Endothelial cell of umbilical vein (primary cell): ENCODE data around the gene HBS1L. TPM values are rescaled to one million over a fixed set of nuclear protein-coding genes. Genes with fewer than 3 reads are reported as not detected.

Experiments
- BruUV-seq: library from RNA; stranded (reverse); fragments of 400-500 nt; replicated peaks from 2 replicates; lab custom pipeline; 2021; lab: Mats Ljungman, UMichigan
- CTCF ChIA-PET: fragments of 300-600, 350-600 bp; sonication (Branson Sonifier 250); formaldehyde crosslinking; loops from one replicate; lab custom pipeline; 2021; ENCODE audit warnings: antibody characterized with exemption, inconsistent platforms; lab: Charles Lee
- POLR2A ChIA-PET: fragments of 300-600, 350-600 bp; sonication (Branson Sonifier 250); formaldehyde crosslinking; loops from one replicate; lab custom pipeline; 2021; ENCODE audit warnings: antibody characterized with exemption, inconsistent platforms; lab: Charles Lee
- DNase-seq: peaks from one replicate; pipeline ENCODE4 v3.0.0-alpha.2; 2011; ENCODE audit warnings: low read depth, low spot score
- FAIRE-seq: peaks from 2 replicates; lab custom pipeline; 2011; peaks lifted over from hg19 to GRCh38; lab: Jason Lieb, UNC
- H2AFZ ChIP-seq: 2 replicates; pipeline ENCODE4 v1.6.0; 2012; ENCODE audit warnings: low read depth, low read length, control low read depth, inconsistent platforms
- H3K27ac ChIP-seq: 2 replicates; pipeline ENCODE4 v1.5.1; 2011; ENCODE audit warnings: low read depth, mild to moderate bottlenecking, control low read depth, low read length, moderate library complexity; ENCODE audit not compliant: insufficient read depth
- H3K27me3 ChIP-seq, 2 experiments: 2 replicates each; pipeline versions ENCODE4 v1.6.0 to v1.6.1; 2011; ENCODE audit warnings: low read length in 2 of 2, mixed read lengths in 1 of 2; ENCODE audit not compliant: control insufficient read depth in 2 of 2, insufficient read depth in 2 of 2
- H3K36me3 ChIP-seq, 2 experiments: 2 replicates in 1 of 2; 3 replicates in 1 of 2; pipeline ENCODE4 v1.5.1; 2011; ENCODE audit warnings: low read length in 2 of 2, mild to moderate bottlenecking in 1 of 2, moderate library complexity in 1 of 2; ENCODE audit not compliant: control insufficient read depth in 2 of 2, insufficient read depth in 2 of 2; ENCODE audit errors: extremely low read depth in 1 of 2
- H3K4me1 ChIP-seq: 3 replicates; pipeline ENCODE4 v1.5.1; 2011; ENCODE audit warnings: mild to moderate bottlenecking, low read length; ENCODE audit not compliant: control insufficient read depth, insufficient read depth; ENCODE audit errors: extremely low read depth
- H3K4me2 ChIP-seq: 2 replicates; pipeline ENCODE4 v1.6.1; 2011; ENCODE audit warnings: low read length, control low read depth, mixed read lengths; ENCODE audit not compliant: insufficient read depth
- H3K4me3 ChIP-seq, 3 experiments: fragments of 200-600 bp in 1 of 3; sonication (generic), shearing (Covaris generic) in 1 of 3; replicated peaks in 1 of 3; 2 replicates each; pipeline ENCODE4 v1.5.1; 2011 to 2016; ENCODE audit warnings: control low read depth in 3 of 3, low read length in 3 of 3, mild to moderate bottlenecking in 2 of 3, inconsistent platforms in 1 of 3, low read depth in 1 of 3, moderate library complexity in 1 of 3; ENCODE audit not compliant: insufficient read depth in 1 of 3
- H3K79me2 ChIP-seq: 2 replicates; pipeline ENCODE4 v1.6.0; 2012; ENCODE audit warnings: low read length, inconsistent platforms; ENCODE audit not compliant: control insufficient read depth, insufficient read depth
- H3K9ac ChIP-seq: replicated peaks from 2 replicates; pipeline ENCODE3; 2011; ENCODE audit warnings: low read length, control low read depth; ENCODE audit not compliant: insufficient read depth; ENCODE audit errors: extremely low read depth
- H3K9me1 ChIP-seq: replicated peaks from 3 replicates; pipeline ENCODE4 v1.6.0; 2011; ENCODE audit warnings: mild to moderate bottlenecking, low read length; ENCODE audit not compliant: control insufficient read depth, insufficient read depth; ENCODE audit errors: extremely low read depth
- H3K9me3 ChIP-seq: replicated peaks from 2 replicates; pipeline ENCODE4 v1.5.1; 2012; ENCODE audit warnings: low read length, inconsistent platforms; ENCODE audit not compliant: control insufficient read depth, insufficient read depth
- H4K20me1 ChIP-seq: replicated peaks from 2 replicates; pipeline ENCODE3; 2011; ENCODE audit warnings: mild to moderate bottlenecking, low read length; ENCODE audit not compliant: control insufficient read depth, insufficient read depth; ENCODE audit errors: extremely low read depth
- EZH2 ChIP-seq: IDR thresholded peaks from 2 replicates; pipeline ENCODE4 v1.6.1; 2012; ENCODE audit warnings: borderline replicate concordance, low read depth, mild to moderate bottlenecking, moderate library complexity, low read length, inconsistent platforms; ENCODE audit not compliant: severe bottlenecking
- FOS ChIP-seq: IDR thresholded peaks from 2 replicates; pipeline ENCODE4 v1.6.1; 2011; ENCODE audit warnings: mild to moderate bottlenecking, low read length, moderate library complexity, borderline replicate concordance; ENCODE audit not compliant: insufficient read depth
- GATA2 ChIP-seq: IDR thresholded peaks from 2 replicates; pipeline ENCODE4 v1.7.0; 2011; ENCODE audit warnings: low read depth, mild to moderate bottlenecking, moderate library complexity, mixed read lengths, low read length; ENCODE audit not compliant: insufficient read length, insufficient read depth
- JUN ChIP-seq: IDR thresholded peaks from 2 replicates; pipeline ENCODE4 v1.6.1; 2011; ENCODE audit warnings: borderline replicate concordance, low read depth; ENCODE audit not compliant: insufficient read length, insufficient read depth
- MYC ChIP-seq: IDR thresholded peaks from one replicate; pipeline ENCODE4 v1.6.1; 2011; ENCODE audit warnings: mild to moderate bottlenecking, low read depth, low read length
- POLR2A ChIP-seq: IDR thresholded peaks from 2 replicates; pipeline ENCODE4 v1.6.1; 2012; ENCODE audit warnings: low read depth, mild to moderate bottlenecking, control low read depth, low read length
- POLR2AphosphoS5 ChIP-seq: IDR thresholded peaks from 2 replicates; pipeline ENCODE4 v1.6.1; 2012; ENCODE audit warnings: low read depth, mild to moderate bottlenecking, control low read depth, low read length, moderate library complexity; ENCODE audit not compliant: insufficient read depth
- dilution Hi-C: fragments of 300-500 bp; cut with MboI; formaldehyde crosslinking; loops from one replicate; pipeline ENCODE4 v1.15.0; 2019; ENCODE audit warnings: low sequenced_read_pairs; ENCODE audit not compliant: extremely low pct_ligation_motif_present
- intact Hi-C: fragments of 100-400 bp; cut with micrococcal nuclease; formaldehyde crosslinking; loops from one replicate; pipeline ENCODE4 v1.10.0; 2022
- polyA plus RNA-seq, 4 experiments: library from polyadenylated mRNA; depleted of rRNA in 3 of 4; stranded (reverse) in 3 of 4; unstranded in 1 of 4; fragments of >200 nt; gene quantifications; 2 replicates each; pipeline versions ENCODE4 v1.2.1 to v1.2.3, GENCODE V29; 2011 to 2012; ENCODE audit warnings: missing spikeins in 1 of 4
- total RNA-seq: library from RNA; stranded (reverse); gene quantifications from 2 replicates; pipeline ENCODE4 v1.2.3, GENCODE V29; 2021
- TF ChIP-seq, protein P1 (sequence below), 2 donors: IDR thresholded peaks; 1 replicate in 1 of 2; 2 replicates in 1 of 2; pipeline ENCODE4 v1.5.1; 2011; ENCODE audit warnings: low read length in 2 of 2, mild to moderate bottlenecking in 2 of 2, moderate library complexity in 2 of 2, control low read depth in 1 of 2, inconsistent platforms in 1 of 2, low read depth in 1 of 2; ENCODE audit not compliant: insufficient read depth in 1 of 2; ENCODE audit errors: extremely low read depth in 1 of 2
- TF ChIP-seq, protein P2 (sequence below): IDR thresholded peaks from 2 replicates; pipeline ENCODE4 v1.6.1; 2011; ENCODE audit not compliant: insufficient read depth, insufficient read length

The HBS1L gene
- total and polyA plus RNA-seq, 2 donors (not counting 3 experiments of a cell fraction or from before 2014, with no cell fraction given) = 23.7 to 74.6 TPM

DNA sequence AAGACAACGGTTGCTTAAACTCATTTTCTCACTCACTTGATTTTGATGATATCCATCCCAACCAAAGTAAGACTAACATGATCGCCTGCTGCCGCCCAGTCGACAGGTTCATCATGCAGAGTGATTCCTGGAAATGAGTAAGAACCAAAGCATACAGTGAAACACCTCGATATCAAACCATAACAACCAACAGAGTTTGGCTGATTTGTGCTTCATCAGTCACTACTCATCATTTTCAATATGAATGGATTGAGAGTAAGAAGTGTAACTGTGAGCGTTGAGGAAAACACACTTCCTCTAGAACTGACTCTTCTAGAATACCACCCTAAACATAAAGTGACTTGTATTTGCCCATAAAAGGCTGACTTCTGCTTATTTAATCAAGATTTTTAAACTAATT is 75.5 kb downstream of the HBS1L start:
- H3K27ac ChIP-seq = no peak overlapping the region
- H3K27me3 ChIP-seq = no peaks in the 10 kb centered on the region
- TF ChIP-seq FOS (no peak), POLR2A (no peak), EZH2 (no peak), GATA2 (no peak), POLR2AphosphoS5 (no peak), MYC (no peak), JUN (no peak)
- TF ChIP-seq, protein P1, sequence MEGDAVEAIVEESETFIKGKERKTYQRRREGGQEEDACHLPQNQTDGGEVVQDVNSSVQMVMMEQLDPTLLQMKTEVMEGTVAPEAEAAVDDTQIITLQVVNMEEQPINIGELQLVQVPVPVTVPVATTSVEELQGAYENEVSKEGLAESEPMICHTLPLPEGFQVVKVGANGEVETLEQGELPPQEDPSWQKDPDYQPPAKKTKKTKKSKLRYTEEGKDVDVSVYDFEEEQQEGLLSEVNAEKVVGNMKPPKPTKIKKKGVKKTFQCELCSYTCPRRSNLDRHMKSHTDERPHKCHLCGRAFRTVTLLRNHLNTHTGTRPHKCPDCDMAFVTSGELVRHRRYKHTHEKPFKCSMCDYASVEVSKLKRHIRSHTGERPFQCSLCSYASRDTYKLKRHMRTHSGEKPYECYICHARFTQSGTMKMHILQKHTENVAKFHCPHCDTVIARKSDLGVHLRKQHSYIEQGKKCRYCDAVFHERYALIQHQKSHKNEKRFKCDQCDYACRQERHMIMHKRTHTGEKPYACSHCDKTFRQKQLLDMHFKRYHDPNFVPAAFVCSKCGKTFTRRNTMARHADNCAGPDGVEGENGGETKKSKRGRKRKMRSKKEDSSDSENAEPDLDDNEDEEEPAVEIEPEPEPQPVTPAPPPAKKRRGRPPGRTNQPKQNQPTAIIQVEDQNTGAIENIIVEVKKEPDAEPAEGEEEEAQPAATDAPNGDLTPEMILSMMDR (IDR thresholded peaks at IDR 0.05; ENCODE audit: extremely low read depth in 1 of 2, insufficient read depth in 1 of 2, low read depth in 1 of 2, low read length in 2 of 2) = no peak
- TF ChIP-seq, protein P2, sequence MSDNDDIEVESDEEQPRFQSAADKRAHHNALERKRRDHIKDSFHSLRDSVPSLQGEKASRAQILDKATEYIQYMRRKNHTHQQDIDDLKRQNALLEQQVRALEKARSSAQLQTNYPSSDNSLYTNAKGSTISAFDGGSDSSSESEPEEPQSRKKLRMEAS = no peak
- no peak overlapping the region for H3K9ac ChIP-seq
- DNase-seq = no peak
- H4K20me1 ChIP-seq = no peaks in the 10 kb centered on the region
- dilution Hi-C loops = no loop called here
- no peak overlapping the region for H3K4me3 ChIP-seq
- BruUV-seq = no TSS peak
- H3K9me3 ChIP-seq = no peaks in the 10 kb centered on the region
- H3K79me2 ChIP-seq = no peaks in the 10 kb centered on the region
- no peaks in the 10 kb centered on the region for H3K9me1 ChIP-seq
- FAIRE-seq = no peak
- POLR2A ChIA-PET = no interaction called here
- H2AFZ ChIP-seq = no peak overlapping the region
- peaks cover 5% of the 10 kb centered on the region for H3K4me1 ChIP-seq
- no peak overlapping the region for H3K4me2 ChIP-seq
- H3K36me3 ChIP-seq = peaks cover 8 to 10% of the 10 kb centered on the region in 2 experiments
- intact Hi-C loops = no loop called here
- CTCF ChIA-PET = no interaction called here
